Measurements from ENCODE around the gene MYO16.
"Not testable (repeated sequence)": the region's sequence is repeated elsewhere in the genome, so short reads cannot be mapped to it uniquely, and the experiment has no call there.

MYO16 gene

DNA sequence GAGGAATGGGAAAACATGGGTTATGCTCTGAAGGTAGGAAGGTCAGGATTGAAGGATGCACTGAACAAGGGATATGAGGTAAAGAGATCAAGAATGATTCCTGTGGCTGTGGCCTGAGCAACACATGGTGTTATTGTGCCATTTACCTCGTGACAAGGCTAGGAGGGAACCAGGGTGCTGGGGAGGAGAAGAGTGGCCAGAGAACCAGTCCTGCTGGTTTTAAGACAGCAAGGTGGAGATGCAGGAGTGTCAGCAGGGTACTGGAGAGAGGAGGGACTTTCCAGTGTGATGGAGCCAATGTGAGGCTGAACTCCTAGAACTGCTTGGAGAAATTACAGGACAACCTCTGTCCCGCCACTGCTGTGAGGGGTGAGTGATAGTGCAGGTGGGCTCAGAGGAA lies 282.4 kb downstream of the MYO16 start:
- DNase-seq, result no peak

DNA sequence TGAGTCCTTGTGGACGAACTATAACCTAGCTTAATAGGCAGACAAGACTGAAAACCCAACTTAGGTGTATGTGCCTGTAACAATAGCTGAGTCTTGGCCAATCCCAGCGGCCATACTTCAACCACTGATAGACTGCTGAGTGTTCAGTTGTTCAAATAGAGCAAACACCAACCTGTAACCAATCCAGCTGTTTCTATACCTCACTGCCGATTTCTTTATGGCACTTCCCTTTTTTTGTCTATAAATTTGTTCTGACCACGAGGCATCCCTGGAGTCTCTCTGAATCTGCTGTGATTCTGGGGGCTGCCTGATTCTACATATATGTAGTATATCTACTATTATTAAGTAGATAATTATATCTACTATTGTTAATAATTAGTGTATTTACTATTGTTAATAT lies 284.3 kb downstream of the MYO16 start:
- not testable (repeated sequence) for DNase-seq

DNA sequence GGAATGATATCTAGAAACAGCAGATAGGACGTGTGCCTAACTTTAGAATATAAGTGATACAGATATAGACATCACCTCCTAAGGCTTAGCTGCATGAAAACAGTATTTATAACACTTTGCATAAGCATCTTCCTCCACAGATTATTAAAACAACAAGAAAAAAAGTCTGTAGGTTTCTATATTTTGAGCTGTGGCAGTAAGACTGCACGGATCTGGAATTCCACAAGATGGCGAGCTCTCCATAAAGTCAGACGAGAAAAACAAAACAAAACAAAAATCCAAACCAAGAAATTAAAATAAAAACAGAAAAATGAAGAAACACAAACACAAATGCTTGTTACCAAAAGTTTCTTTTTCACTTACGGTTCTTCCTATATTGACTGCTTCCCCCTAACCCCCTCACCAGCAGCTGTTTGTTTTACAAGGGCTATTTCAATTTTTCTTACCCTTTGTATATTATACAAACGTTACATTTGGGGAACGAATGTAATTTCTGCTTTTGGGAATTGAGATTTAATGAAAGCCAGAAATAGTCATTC lies 285.8 kb downstream of the MYO16 start:
- DNase-seq, result no peak

DNA sequence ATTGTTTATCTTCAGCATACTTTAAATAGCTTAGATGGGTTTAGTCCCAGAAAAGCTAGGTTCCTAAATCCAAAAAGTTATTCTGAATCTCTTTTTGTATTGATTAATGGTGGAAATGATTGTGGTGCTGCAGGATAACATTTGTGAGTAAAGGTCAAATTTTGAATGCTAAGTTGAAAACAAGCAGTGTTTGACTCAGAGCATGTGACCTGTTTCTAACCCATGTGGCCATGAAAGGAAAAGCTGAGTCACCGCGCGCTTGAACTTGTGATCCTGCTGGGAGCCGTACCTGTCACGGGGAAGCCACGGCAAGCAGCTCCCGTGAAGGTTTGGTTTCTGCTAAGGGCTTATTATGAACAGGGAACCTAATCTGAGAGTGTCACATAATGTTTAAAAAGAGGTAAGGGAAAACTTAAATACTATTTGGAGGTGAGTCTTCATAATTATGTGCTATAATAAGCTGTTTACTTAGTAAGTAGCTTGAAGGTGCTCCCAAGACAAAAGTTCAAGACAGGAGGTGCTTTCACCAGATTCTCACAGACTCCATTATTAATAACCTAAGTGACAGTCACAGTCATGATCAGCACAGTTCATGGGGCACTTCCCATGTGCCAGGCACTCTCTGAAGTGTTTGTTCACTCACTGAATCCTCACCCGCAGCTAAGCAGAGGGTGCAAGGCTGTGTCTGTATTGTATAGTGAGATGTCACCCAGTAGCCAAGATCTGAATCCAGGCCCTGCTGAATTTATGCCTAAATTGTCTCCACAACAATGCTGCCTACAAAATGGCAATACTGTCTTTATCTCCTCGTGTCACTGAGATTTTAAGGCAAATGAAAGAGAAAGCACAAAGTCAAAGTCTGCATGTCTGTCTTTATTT lies 286.5 kb downstream of the MYO16 start:
- DNase-seq, result no peak

DNA sequence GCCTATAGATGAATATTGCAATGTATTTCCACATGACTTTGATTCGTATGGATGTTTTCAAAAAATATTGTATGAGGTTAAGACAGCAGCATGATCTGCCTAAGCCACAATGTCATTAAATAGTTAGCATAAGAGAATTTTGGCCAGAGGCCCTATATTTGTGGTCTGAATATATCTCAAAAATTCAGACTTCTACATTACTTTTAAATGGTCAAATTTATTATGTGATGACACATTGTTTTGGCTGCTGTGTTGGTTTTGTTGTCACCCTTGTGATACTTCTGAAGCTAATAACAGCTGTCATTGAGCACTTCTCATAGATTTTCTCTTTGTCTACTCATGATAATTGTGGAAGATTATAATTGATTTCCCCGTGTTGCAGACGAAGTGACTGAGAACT lies 288.2 kb downstream of the MYO16 start:
- DNase-seq, result no peak

DNA sequence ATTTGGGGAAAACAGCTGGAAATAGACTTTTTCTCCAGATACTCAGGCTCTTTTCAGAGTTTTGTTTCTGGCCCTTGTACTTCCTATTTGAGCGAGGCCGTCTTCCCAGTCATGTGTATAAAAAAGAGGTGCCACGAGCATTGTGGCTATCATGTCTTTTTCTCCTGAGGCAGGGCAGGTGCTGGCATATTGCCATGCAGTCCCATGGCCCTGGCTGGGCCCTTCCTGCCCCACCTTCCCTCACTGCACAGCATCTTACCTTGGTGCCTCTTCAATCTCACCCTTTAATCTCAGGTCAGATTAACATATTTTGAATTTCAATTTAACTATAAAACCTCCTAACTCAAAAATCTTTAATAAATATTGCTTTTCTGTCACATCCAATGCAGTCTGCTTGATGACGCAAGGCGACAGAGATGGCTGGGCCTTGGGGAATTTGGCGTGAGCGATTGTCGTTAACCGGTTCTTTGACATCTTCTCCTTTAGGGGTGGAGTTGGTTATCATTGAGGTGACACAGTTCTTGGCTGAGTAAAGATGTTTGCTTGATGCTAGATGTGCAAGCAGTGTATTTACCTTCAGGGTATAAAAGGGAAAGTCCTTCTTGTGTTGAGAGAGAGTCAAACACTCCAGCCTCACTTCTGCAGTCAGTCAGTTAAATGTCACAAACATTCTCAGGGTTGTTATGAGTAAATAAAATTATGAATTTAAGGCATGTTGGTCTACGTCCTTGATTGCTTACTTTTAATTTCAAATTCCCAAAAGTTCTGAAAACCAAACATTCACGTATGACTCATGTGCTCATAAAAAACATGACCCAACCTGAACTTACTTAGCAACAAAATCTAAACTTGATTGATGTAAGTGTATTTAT lies 289.9 kb downstream of the MYO16 start:
- DNase-seq, result no peak

DNA sequence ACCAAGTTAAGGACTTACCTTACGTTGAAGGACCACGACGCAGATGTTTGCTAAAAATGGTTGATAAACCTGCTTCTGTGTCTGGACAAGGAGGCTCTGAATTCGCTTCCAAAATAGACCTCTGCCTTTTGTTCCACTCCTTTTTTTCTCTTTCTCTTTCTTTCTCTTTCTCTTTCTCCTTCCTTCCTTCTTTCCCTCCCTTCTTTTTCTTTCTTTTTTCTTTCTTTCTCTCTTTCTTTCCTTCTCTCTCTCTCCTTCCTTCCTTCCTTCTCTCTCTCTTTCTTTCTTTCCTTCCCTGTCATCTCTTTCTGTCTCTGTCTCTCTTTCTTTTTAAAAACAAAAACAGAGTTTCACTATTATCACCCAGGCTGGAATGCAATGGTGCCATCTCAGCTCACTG lies 290.7 kb downstream of the MYO16 start:
- DNase-seq, result no peak

DNA sequence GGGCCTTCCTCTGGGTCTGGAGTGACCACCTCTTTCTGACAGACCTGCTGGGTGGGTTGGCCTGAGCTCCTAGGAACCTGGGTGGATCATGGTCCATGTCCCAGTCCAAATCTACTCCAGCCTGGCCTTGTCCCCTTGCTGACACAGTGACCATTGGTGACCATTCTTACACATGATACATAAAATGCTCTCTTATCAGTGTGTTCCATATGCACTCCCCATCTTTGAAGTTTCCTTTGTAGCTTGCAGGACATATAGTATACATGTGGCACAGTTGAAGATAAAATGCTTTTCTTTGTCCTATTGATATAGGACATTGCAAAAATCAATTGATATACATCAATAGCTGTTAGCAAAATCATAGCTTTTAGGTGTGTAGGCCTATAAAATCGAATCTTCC lies 291.8 kb downstream of the MYO16 start:
- no peak for DNase-seq

DNA sequence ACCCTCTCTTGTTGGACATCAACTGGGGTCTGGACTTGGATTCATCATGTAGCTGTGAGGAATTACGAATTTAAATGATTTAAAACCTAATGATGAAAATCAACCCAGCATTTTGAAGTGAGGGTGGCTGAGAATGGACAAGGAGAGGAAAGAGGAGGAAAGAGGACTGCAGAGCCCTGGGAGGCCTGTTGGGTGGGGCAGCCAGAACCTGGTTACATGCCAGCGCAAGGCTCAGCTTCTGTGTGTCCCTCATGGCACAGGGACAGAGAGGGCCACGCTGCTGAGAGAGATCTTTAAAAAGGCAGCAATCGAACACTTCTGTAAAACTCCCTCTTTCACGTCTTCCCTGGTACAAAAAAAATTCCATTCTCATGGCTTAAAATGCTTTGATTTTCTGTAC lies 292.7 kb downstream of the MYO16 start:
- no peak for DNase-seq

DNA sequence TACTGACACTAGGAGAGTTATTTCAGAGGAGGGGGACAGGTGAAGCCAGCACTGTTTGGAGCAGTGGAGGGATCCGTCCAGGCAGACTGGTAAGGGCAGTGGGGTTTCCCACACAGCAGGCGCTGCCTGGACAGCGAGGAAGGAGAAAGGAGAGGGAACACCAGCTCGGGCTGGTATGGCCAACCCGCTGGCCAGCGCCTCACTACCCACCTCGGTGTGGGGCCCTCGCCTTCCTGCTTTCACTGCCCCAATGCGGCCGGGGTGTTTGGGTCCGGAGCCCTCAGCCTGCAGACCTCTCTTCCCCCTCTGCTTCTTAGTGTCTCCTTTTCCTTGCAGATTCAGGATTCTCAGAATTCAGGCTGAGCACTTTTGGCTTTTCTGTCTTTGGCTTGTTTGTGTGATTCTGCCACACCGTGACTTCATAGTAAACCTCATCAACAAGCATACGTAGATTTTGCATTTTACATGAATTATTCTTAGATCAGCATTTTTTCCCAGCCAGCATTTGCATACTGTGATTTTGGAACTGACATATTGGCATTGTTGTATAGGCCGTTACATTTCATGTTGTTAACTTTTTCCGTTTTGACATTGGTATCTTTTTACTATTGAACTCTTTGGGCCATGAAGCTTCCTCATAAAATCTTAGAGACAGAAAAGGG lies 294.1 kb downstream of the MYO16 start:
- no peak for DNase-seq

DNA sequence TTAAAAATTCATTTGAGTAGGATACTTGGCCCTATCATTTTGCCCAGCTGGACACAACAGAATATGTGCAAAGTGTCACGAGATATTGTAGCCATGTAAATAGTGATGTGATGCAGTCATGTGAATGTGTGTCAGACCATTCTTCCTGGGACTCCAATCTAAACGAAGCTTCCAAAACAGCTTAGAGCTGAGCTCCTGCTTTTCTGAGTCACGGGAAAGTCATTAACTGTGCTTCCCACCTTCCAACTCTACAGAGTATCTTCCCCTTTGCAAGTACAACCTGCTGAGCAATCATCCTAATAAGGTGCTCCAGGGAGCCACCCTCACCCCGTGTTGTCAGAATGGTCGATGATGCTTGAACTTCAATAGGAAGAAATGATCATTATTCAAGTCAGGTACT lies 294.7 kb downstream of the MYO16 start:
- no peak for DNase-seq

DNA sequence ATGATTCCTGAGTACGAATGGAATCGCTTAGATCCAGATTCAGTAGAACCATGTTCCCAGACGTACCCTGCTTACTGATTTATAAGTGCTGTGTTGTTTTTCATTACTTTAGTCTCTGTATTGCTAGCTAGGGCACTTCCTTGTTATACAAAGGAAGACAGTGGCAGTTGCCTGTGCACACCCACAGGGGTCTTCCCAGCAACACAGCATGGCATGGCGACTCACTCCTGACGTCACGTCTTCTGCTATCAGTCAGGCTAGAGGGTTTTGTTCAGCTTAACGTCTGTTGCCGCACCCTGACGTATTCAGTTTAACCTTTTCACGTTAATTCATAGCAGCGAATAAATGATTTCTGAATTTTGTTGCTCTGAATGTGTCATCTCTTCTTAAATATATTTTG lies 295.1 kb downstream of the MYO16 start:
- no peak for DNase-seq

DNA sequence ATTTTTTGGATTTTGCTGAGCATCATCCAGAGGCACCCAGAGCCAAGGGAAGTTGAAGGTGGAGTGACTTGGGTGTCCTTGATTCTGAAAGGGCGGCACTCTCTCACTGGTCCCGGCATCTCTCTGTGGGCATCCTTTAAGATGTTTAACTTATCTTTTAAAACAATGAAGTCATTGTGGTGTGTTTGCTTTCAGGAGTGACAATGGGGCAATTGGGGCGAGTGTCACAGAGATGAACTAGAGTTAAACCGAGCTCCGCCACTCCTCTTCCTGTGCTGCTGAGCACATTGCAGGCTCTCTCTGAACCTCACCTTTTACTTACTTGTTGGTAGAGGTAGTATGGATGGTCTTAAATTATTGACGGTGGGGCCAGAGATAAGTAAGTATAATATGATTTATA lies 295.7 kb downstream of the MYO16 start:
- no peak for DNase-seq

DNA sequence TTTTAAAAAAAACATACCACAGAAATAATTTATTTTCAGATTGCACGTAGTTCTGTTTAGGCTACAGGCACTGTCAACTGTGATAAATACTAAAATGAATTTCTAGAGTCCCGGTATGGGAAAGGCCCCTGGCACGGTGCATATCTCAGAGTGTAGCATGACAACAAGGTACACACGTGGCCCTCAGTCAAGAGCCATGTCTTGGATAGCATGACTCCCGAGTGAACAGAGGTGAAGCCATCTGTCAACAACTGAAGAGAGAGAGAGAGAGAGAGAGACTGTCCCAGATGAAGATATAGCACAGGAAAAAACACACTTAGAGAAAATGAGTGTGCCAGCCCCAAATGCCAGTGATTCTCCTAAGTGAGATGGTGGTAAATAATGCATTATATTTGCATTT lies 297.5 kb downstream of the MYO16 start:
- DNase-seq, result no peak

DNA sequence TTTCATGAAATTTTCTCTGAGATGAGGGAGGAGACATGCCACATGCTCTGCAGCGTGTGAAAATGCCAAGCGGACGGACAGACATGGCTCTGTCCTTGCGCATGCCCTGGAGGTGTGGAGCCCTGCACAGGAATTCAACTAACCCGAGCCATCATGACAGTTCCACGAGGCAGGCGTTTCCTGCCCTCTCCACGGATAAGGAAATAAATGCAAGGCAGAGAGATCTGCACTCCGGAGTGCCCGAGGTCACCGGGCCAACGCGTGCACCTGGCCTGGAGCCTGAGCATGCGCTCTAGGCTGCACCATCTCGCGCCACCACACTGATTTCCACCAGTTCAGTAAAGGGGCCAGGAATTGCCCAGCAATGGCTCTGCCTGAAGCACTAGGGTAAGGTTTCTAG lies 298.2 kb downstream of the MYO16 start:
- DNase-seq, result no peak

DNA sequence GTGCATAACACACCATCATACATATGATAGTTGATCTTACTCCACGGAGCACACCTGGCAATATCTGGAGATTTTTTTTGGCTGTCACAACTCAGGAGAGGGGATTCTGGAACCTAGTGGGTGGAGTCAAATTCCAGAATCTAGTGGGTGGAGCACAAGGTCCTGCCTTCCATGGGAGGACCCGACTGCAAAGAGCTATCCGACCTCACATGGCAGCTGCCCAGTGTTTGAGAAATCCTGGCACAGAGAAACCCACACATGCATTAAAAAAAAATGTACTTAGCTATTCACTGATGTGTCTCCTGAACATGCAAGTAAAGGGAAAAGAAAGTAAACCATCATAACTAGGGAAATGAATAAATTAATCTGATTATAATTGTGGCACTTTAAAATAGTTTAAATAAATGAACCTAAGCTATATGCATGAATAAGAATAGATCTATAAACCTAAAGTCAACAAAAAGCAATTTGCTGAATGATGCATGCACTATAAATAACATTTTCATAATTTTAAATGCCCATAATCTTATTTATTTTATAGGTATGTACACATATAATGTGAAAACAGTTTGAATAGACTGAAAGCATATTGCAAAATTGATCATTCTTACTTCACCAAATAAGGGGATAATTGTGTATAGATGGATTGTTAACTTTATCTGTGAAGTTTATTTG lies 300.3 kb downstream of the MYO16 start:
- no peak for DNase-seq

DNA sequence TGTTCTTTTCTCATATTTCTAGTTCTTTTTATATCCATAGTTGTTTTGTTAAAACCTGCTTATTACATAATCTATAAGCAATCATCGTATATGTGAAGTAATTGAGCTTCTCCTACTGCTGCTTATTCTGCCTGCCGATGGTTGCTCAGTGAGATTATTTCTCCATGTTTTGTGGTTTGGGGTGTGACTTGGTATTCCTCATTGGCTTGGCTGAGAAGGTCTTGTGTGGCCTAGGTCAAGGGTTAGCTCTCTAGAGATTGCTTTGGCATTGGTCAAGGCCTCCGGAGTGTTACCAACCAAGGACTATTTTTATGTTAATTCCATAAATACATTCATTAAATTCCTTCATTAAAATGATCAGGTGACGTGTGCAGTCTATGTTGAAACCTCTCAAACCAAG lies 302.8 kb downstream of the MYO16 start:
- no peak for DNase-seq

DNA sequence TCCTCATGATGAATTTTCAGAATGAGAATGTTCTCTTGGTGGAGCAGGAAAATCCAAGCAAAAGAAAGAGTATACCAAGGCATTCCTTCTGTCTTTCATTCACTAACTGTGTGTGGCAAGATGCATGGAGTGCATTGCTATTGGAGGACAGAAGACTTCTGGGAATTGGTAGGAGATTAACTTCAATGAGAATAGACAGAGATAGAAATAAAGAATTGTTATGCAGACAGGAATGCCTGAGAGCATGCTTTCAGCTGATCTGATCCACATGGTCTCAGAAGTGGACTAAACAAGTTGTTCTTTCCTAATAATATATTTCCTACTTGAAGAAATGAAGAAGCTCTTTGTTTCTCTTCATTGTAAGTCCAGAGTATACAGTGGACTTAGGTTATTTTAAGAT lies 303.6 kb downstream of the MYO16 start:
- no peak for DNase-seq

DNA sequence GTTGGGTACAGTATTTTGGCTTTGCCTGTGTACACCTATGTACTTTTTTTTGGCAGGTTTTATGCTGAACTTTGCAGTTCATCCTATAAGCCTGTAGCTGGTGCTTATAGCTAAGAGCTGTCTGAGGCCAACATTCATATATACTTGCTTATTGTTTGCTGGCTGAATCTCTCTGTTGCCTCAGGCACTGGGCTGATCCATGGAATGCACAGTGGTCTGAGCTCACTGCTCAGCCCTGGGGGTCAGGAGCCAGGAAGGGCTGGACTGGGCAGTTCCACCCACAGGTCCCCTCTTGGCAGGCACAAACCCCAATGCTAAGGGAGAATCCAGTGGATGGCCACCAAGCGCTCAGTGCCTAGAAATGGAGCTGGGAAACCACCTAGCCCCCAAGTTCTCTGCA lies 308.7 kb downstream of the MYO16 start:
- no peak for DNase-seq

DNA sequence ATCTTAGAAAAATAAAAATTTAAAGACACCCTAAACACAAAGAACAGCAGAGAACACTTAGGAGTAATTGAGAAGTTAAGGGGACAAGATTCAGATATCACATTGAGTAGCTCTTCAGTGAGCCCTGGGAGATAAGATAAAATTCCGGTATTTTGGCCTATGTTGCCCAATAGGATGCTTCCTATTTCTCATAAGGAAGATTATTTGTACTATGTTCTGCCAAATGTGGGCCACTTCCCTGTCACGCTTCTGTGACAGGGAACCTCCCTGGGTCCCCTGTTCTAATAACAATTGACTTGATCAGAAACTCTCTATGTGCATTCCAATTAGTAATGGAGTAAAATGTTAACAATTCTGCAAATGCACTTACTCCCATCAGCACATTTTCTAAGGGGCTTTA lies 310.7 kb downstream of the MYO16 start:
- no peak for DNase-seq

DNA sequence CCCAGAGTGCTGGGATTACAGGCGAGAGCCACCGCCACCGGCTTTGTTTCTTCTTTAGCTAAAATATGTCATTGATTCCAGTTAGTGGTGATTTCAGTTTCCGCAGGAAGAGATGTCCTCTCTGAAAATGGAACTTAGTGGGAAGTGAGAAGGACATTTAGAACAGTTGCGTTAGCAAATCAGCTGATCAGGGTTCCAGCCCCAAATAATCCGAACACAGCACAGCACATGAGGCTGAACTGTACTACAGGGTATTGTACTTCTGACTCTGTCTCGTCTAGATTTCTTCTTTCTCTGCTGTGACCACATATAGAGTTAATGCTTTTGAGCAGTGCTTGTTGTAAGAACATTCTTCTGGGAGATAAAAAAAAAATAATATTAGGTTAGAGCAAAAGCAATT lies 314.4 kb downstream of the MYO16 start:
- no peak for DNase-seq

DNA sequence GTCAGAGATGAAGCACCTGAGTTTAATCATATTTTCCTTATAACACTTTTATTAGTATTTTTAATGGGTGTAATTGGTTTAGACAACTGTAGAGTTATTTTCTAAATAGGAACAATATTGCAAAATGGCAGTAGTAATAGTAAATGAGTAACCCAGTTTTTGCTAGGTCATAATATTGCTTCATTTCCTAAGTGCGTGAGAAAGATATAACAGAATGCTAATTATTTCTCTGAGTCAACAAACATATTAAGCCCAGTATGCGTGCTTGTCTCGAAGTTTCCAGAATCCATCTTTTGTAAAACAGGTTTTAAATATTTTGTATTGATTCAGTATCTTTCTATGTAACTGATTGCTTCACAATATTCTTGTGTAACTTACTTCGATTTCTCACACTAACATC lies 315.3 kb downstream of the MYO16 start:
- DNase-seq, result no peak

DNA sequence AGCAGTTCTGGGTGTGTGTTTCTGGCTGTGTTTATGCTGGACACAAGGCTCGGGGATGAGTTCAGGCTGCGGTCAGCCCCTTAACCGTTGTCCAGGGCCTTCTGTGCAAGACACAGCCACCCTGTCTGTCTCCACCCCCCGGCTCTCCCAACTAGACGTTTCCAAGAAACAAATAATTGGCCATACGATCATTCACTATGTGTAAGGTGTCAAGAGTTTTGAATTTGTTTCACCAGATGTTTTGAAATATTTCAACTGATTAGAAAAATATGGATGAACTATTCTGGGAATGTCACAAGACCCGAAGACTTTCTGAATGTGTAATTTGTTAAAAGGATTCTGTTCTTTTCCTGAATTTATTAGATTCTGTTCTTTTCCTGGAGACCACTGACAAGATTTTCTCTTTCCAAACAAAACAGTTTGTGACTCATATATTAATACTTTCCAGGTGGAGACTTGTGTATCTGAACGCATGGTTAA lies 318.2 kb downstream of the MYO16 start:
- no peak for DNase-seq

Measured in NCI-H1694 treated with DMSO at 0.1 percent for 48 hours (cell line).